OCI-LY3 (cell line): ENCODE measurements around the gene PSENEN.

Experiments
- H2AFZ ChIP-seq: fragments of 200-600, 300-600 bp; shearing (Covaris generic); 2 replicates; pipeline ENCODE4 v1.6.0; 2014; ENCODE audit warnings: antibody characterized with exemption, low read depth, low read length
- H3K27ac ChIP-seq: fragments of 200-600, 300-600 bp; sonication (generic); 2 replicates; pipeline ENCODE4 v1.5.1; 2014; ENCODE audit warnings: mild to moderate bottlenecking, low read length, moderate library complexity, mixed read lengths
- H3K27me3 ChIP-seq: fragments of 200-600, 300-600 bp; sonication (generic); 2 replicates; pipeline ENCODE4 v1.6.1; 2014; ENCODE audit warnings: low read depth, low read length, mixed read lengths
- H3K36me3 ChIP-seq: fragments of 200-600, 300-600 bp; sonication (generic); replicated peaks from 2 replicates; pipeline ENCODE3; 2014; ENCODE audit warnings: low read depth, low read length, mixed read lengths
- H3K4me1 ChIP-seq: fragments of 300-600, 200-600 bp; sonication (generic); 2 replicates; pipeline ENCODE4 v1.6.1; 2014; ENCODE audit warnings: low read length, mixed read lengths
- H3K4me2 ChIP-seq: fragments of 200-600, 300-600 bp; sonication (generic); 2 replicates; pipeline ENCODE4 v1.6.1; 2014; ENCODE audit warnings: low read length, mixed read lengths
- H3K4me3 ChIP-seq: fragments of 300-600, 200-600 bp; sonication (generic); 2 replicates; pipeline ENCODE4 v1.5.1; 2014; ENCODE audit warnings: antibody characterized with exemption, mild to moderate bottlenecking, low read length, moderate library complexity
- H3K79me2 ChIP-seq: fragments of 300-600, 200-600 bp; shearing (Covaris generic); 2 replicates; pipeline ENCODE4 v1.6.1; 2014; ENCODE audit warnings: mild to moderate bottlenecking, low read length, mixed read lengths
- H3K9ac ChIP-seq: fragments of 300-600, 200-600 bp; shearing (Covaris generic); 2 replicates; pipeline ENCODE4 v1.6.0; 2014; ENCODE audit warnings: mild to moderate bottlenecking, low read length, moderate library complexity
- H3K9me3 ChIP-seq: fragments of 200-600, 300-600 bp; shearing (Covaris generic); 2 replicates; pipeline ENCODE4 v1.6.1; 2014; ENCODE audit warnings: low read length, mixed read lengths; ENCODE audit not compliant: insufficient read depth
- H4K20me1 ChIP-seq: fragments of 200-600, 300-600 bp; sonication (generic); 2 replicates; pipeline ENCODE4 v1.6.1; 2016; ENCODE audit warnings: low read length, mixed read lengths; ENCODE audit not compliant: insufficient read depth
- CTCF ChIP-seq: fragments of 200-600, 300-600 bp; sonication (generic); IDR thresholded peaks from 2 replicates; pipeline ENCODE4 v1.5.1; 2014; ENCODE audit warnings: antibody characterized with exemption, low read length, low read depth
- EZH2phosphoT487 ChIP-seq: fragments of 200-600 bp; shearing (Covaris generic); IDR thresholded peaks from 2 replicates; pipeline ENCODE4 v1.6.1; 2018; ENCODE audit warnings: antibody characterized with exemption, mixed run types, low read depth

PSENEN gene

GRCh38 chr19:35716801-35717664 lies 28.4 kb upstream of the PSENEN start:
- peaks cover 14% of the 10 kb centered on the region for H4K20me1 ChIP-seq
- TF ChIP-seq CTCF (peak; percentile 99), EZH2phosphoT487 (no peak)
- peak overlapping the region; percentile 83 for H3K4me2 ChIP-seq
- peak overlapping the region; percentile 69 for H3K27ac ChIP-seq
- peaks cover 12% of the 10 kb centered on the region for H3K36me3 ChIP-seq
- peak overlapping the region; percentile 67 for H3K9ac ChIP-seq
- peaks cover 39% of the 10 kb centered on the region for H3K79me2 ChIP-seq
- H3K4me3 ChIP-seq = peak overlapping the region; percentile 80
- H2AFZ ChIP-seq = peak overlapping the region; percentile 63
- no peaks in the 10 kb centered on the region for H3K9me3 ChIP-seq
- H3K4me1 ChIP-seq = peaks cover 53% of the 10 kb centered on the region
- H3K27me3 ChIP-seq = no peaks in the 10 kb centered on the region

- Histone ChIP-seq H3K9ac (peak within 1 kb of the TSS; percentile 86), H3K27ac (peak within 1 kb of the TSS; percentile 69), H3K36me3 (peaks cover 19% of the 10 kb centered on the region), H2AFZ (peak within 1 kb of the TSS; percentile 63), H3K9me3 (no peaks in the 10 kb centered on the region), H3K4me2 (peak within 1 kb of the TSS; percentile 96), H4K20me1 (peaks cover 14% of the 10 kb centered on the region), H3K4me3 (peak within 1 kb of the TSS; percentile 99), H3K4me1 (peaks cover 46% of the 10 kb centered on the region), H3K27me3 (no peaks in the 10 kb centered on the region), H3K79me2 (peaks cover 39% of the 10 kb centered on the region)
- TF ChIP-seq CTCF = no peak
- TF ChIP-seq EZH2phosphoT487 = no peak
These were observed 27.6 kb upstream of the PSENEN start, which contains the start of gene KMT2B for GRCh38 chr19:35717665-35718344. KMT2B (plus strand) TSS chr19:35718003; CDS start chr19:35718019, 16 bp downstream.

- Histone ChIP-seq H3K36me3 (peaks cover 25% of the 10 kb centered on the region), H3K9ac (peak overlapping the region; percentile 86), H2AFZ (no peak overlapping the region), H3K9me3 (no peaks in the 10 kb centered on the region), H3K4me2 (peak overlapping the region; percentile 96), H3K27ac (peak overlapping the region; percentile 69), H4K20me1 (peaks cover 18% of the 10 kb centered on the region), H3K4me3 (peak overlapping the region; percentile 99), H3K4me1 (peaks cover 39% of the 10 kb centered on the region), H3K79me2 (peaks cover 39% of the 10 kb centered on the region), H3K27me3 (no peaks in the 10 kb centered on the region)
- TF ChIP-seq EZH2phosphoT487 (no peak), CTCF (no peak)
These were observed 27.0 kb upstream of the PSENEN start for GRCh38 chr19:35718345-35719041.
